Activated gamma-delta T cell treated with Interleukin-2 at 50 U/mL for 16 hours (primary cell): ENCODE measurements around the gene DOCK3.
"Not testable (repeated sequence)": the region's sequence is repeated elsewhere in the genome, so short reads cannot be mapped to it uniquely, and the experiment has no call there.

Source experiments
- DNase-seq: peaks from one replicate; pipeline ENCODE4 v3.0.0-alpha.2; 2020

Gene DOCK3

DNA sequence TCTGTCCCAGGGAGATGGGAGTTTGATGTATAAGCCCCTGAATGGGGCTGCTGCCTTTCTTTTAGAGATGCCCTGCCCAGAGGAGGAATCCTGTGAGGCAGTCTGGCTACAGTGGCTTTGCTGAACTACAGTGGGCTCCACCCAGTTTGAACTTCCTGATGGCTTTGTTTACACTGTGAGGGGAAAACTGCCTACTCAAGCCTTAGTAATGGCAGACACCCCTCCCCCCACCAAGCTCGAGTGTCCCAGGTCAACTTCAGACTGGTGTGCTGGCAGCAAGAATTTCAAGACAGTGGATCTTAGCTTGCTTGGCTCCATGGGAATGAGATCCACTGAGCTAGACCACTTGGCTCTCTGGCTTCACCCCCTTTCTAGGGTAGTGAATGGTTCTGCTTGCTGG lies 226.4 kb downstream of the DOCK3 start:
- not testable (repeated sequence) for DNase-seq

DNA sequence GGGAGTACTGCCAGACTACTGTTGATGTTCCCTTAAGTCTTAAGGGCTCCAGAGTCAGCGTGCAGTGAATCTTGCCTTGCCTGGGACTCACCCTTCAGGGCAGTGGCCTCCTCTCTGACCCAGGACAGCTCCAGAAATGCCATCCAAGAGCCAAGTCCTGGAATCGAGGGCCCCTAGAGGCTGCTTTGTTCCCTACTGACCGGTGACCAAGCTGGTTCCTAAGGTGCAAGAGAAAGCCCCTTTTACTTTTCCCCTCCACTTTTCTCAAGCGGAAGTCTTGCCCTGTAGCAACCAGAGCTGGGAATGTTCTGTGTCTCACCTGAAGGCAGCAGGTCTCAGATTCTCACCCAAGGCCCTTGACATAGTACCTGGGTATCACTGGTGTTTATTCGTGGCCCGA lies 238.0 kb downstream of the DOCK3 start:
- no peak for DNase-seq

DNA sequence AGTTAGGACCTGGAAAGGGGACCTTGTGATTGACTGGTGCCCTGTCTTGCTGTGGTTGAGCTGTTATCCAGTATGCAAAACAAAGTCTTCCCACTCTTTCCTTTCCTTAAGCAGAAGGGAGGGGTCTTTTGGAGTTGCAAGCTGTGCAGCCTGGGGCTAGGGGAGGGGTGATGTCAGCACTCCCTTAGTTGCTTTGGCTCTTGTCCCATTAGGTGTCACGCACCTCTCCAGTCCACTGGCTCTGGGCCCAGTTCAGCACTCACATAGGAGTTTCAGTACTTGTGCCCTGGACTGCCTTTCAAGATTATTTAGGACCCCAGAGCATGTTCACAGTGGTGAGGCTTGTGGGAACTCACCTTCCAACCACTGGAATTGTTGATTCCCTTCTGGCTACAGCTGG lies 238.5 kb downstream of the DOCK3 start:
- no peak for DNase-seq

DNA sequence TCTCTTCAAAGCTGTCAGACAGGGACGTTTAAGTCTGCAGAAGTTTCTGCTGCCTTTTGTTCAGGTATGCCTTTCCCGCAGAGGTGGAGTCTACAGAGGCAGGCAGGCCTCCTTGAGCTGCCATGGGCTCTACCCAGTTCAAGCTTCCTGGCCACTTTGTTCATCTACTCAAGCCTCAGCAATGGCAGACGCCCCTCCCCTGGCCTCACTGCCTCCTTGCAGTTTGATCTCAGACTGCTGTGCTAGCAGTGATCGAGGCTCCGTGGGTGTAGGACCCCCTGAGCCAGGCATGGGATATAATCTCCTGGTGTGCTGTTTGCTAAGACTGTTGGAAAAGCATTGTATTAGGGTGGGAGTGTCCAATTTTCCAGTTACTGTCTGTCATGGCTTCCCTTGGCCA lies 247.3 kb downstream of the DOCK3 start:
- not testable (repeated sequence) for DNase-seq

DNA sequence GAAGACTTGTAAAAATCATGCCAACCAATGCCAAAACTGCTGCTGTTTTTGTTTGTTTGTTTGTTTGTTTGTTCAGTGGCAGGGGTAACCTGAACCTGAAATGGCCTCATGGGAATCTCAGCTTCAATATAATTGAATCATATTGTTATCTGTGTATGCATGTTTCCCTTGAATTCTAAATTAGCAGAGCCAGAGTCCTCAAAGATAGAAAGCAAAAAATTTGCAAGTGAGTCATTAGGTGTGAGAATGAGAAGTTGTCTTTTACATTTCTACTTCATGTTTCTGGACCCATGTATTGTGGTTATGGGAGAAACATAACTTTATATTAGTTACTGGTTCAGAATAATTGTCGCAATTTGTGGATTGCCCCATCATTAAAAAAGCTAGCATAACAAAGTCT lies 249.2 kb downstream of the DOCK3 start:
- no peak for DNase-seq

DNA sequence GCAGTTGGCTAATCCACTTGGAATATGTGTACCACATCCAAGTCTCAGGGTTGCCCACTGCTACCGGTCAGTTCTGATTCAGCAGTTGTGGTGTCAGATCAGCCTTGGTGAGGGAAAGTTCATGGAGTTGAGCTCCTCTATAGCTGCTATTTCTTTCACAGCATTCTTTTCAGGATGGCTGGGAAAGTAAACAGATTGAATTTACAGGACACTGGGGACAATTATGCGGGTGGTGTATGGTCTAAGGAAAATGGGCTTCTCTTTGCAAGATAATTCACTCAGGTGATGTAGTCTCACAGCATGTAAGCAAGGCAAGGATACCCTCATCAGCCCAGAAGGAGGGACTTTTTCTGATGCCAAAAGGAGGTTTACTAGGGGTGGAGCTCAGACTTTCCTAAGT lies 249.9 kb downstream of the DOCK3 start:
- no peak for DNase-seq

DNA sequence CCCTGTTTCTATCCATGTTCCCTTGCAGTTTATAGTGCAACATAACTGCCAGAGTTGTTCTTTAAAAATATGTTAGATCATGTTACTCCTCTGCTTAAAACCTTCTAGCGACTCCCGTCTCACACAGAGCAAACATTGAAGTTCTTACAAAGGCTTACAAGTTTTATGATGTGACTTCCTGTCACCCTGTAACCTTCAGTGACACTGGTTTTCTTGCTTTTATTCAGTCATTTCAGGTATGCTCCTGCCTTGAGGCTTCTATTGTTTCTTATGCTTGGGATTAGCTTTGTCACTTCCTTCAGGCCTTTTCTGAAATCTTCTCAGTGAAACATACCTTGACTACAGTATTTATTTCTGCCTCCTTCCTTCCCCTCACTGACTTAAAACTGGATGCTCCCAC lies 252.1 kb downstream of the DOCK3 start:
- no peak for DNase-seq

DNA sequence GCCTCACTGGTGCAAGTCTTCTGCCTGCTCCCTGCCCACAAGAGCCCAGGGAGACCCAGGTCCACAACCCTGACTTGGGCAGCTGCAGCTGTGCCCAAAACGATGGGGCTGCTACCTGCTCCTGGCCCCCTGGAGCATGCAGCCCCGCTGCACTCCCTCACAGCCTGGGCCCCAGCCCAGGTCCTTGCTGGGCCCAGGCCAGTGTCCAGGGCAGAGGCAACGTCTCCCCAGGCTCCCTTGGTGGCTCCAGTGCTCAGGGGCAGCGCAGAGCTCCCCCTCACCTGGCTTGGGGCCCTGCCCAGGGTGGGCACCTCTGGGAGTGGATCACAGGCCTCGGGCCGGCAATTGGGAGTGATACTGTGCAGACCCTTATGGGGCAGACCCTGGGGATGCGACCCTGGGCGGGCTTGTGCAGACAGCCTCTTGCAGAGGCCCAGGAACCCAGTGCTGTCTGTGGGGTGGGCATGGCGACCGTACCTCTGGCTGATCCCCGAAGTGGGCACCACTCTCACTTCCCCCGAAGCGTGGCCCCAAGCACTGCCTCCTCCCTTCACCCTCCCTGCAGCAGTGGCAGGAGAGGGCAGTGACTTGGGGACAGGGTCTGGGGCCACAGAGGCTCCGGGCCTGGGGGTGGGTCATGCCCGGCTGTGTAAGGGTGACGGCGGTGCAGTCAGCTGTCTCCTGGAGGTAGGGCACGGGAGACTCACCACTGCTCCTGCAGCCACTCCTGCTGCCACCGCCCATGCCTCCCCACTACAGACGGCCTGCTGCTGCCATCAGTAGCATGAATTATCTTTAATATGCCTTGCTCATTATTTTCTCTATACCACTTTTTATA lies 255.9 kb downstream of the DOCK3 start:
- DNase-seq, result no peak

DNA sequence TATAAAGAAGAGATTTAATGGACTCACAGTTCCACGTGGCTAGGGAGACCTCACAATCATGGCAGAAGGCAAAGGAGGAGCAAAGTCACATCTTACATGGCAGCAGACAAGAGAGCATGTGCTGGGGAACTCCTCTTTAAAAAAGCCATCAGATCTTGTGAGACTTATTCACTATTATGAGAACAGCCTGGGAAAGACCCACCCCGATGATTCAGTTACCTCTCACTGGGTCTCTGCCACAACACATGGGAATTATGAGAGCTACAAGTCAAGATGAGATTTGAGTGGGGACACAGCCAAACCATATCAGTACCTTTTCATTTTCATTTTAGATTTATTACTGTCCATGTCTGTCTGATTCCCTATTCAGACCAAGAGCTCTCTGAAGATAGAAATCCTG lies 258.2 kb downstream of the DOCK3 start:
- not testable (repeated sequence) for DNase-seq

DNA sequence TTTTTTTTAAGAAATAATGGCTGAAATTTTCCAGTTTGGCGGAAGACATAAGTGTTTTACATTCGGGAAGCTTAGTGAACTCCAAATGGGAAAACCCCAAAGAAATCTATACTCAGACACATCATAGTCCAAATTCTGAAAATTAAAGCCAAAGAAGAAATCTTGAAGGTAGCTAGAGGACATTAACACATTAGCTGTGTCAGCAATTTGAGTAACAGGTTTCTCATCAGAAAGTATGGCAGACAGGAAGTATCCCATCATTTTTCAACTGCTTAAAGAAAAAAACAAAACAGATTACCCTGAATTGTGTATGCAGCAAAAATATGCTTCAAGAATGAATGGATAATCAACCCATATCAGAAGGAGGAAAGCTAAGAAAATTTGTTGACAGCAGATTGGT lies 261.7 kb downstream of the DOCK3 start:
- DNase-seq, result no peak

DNA sequence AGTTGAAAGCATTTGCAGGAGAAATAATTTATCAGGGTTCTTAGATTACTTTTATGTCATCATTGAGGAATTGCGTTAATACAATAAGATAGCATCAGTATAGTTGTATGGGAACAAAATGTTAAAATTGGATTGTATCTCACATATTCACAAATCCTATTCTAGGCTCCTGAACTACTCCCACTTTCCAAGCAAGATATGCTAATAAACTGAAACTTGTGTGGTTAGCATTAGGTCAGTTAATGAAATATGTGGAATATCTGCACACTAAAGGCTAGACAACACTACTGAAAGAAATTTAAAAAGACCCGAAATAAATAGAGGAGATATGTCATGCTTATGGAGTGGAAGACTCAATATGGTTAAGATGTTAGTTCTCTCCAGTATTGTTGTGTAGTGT lies 272.7 kb downstream of the DOCK3 start:
- no peak for DNase-seq

DNA sequence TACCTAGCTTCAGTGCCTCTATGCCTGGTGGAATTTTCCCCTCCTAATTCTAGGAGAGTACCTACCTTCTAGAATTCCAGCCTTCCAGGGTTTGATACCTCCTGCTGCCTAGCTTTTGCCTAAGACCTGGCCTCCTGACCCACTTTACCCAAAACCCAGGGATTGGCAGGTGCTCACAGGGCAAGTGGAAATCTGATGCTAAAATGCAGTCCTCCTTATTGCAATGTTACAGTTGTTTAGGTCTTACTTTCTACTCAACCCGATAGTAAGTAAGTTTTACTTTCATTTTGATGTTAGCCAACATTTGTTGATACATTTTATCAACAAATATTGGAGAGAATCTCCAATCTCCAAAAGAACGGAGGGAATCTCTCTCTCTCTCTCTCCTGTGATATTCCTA lies 275.9 kb downstream of the DOCK3 start:
- no peak for DNase-seq

DNA sequence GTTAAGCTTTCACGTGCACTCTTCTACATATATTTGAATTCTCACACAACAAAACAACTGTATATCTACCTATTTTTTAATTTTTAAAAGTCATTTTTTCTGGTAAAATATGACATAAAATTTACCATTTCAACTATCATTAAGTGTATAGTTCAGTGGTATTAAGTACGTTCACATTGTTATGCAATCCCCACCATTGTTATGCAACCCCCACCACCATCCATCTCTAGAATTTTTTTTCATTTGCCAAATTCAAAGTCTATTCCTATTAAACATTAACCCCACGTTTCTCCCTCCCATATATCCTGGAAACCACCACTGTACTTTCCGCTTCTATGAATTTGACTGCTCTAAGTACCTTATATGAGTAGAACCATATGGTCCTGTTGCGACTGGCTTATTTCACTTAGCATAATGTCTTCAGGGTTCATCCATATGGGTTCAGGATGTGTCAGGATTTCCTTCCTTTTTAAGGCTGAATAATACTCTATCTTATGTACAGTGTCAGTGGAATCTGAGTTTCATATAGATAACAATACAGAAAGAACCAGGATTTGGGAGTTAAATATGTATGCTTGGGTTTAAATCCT lies 279.2 kb downstream of the DOCK3 start:
- no peak for DNase-seq

DNA sequence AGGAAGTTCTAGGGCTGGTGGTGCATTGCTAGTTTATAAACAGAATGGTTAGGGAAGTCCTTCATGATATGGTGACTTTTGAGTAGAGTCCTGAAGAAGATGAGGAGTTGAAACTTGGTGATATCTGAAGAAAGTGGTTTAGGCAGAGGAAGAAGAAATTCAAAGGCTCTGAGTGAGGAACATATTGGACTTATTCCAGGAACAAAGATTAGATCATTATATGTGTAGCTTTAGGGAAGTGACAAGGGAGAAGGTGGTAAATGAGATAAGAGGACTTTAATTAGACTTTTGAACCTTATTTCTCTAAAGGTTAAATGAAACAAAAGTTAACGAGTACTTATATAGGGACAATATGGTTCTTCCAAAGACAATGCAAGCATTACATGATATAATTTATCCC lies 286.7 kb downstream of the DOCK3 start:
- no peak for DNase-seq

DNA sequence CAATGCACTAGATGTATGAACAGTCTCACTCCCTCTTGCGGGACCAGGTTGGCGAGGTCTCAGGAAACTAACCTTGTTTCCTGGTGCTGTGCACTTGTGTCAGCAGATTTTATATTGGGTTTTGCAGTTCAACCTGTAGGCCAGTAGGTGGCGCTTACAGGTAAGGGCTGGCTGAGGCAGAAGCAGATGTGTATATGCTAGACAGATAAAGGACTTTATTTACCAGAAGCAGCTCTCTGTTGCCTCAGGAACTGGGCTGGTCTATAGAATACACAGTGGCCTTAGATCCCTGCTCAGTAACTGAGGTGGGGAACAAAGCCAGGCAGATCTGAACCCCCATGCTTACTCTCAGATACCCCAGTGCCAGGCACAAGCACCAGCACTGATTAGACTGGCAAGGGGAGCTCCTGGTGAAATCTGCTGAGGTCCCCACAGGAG lies 296.8 kb downstream of the DOCK3 start:
- DNase-seq, result peak; percentile 58

DNA sequence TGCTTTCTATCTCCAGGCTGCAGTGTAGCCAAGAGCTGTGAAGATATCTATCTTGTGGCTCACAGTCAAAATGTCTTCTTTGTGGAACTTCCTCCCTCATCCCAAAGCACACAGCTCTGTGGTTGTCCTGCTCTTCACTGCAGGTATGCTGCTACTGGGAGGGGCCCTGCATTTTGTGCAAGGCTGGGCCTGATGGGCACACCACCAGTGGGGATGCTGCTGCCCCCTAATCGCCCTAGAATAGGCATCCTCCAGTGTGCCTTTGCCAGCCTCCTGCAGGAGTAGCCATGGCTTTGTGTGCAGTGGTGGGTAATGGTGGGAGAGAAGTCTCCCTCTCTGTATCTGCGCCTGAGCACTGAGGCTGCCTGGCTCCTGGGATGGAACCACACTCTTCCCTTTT lies 297.3 kb downstream of the DOCK3 start:
- no peak for DNase-seq

DNA sequence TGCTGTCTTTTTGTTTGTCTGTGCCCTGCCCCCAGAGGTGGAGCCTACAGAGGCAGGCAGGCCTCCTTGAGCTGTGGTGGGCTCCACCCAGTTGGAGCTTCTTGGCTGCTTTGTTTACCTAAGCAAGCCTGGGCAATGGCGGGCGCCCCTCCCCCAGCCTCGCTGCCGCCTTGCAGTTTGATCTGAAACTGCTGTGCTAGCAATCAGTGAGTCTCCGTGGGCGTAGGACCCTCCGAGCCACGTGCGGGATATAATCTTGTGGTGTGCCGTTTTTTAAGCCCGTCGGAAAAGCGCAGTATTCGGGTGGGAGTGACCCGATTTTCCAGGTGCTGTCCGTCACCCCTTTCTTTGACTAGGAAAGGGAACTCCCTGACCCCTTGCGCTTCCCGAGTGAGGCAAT lies 303.9 kb downstream of the DOCK3 start:
- DNase-seq, result not testable (repeated sequence)

DNA sequence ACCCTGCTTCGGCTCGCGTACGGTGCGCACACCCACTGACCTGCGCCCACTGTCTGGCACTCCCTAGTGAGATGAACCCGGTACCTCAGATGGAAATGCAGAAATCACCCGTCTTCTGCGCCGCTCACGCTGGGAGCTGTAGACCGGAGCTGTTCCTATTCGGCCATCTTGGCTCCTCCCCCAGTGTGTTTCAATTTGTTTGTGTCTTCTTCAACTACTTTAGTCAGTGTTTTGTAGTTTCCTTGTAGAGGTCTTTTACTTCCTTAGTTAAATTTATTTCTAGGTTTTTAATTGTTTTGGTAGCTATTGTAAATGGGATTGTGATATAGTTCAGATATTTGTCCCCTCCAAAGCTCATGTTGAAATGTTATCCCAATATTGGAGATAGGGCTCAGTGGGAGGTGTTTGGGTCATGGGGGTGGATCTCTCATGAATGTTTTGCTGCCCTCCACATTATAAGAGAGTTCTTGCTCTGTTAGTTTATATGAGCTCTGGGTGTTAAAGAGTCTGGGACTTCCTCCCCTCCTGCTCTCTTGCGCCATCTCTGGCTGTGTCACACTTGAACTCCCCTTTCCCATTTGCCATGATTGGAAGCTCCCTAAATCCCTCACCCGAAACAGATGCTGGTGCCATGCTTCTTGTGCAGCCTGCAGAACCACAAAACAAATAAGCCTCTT lies 304.4 kb downstream of the DOCK3 start:
- DNase-seq, result no peak

DNA sequence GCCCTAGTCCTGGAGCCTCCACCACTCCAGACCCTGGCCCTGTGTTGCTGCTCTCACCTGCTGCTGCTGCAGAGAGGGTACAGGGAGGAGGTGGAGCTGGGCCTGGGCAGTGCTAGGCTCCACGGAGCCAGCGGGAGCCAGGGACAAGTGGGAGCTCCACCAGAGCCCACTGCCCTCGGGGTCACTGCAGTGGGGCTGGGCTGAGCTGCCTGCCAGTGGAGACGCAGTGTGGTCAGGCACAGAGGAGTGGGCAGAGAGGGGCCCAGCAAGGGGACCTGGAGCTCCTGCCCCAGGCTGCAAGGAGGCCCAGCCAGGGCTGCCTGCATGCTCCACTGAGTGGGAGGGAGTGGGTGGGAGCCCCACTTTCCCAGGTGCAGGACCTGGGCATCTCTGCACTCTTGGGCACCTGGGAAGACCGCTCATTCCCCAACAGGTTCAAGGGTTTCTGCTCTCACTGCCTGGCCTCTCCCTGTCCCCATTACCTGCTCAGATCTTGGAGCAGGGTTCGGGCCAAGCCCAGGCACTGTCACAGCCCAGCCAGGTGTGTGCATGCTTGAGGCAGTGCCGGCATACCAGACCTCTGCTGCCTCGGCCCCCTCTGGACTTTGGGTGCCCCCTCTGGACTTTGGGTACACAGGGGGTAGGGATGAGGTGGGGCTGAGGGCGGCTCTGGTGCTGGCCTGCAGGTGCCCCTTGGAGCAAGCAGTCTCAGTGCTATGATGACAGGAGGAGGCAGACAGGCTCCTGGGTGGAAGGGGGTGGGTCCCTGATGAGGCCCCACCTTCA lies 308.0 kb downstream of the DOCK3 start:
- DNase-seq, result no peak

DNA sequence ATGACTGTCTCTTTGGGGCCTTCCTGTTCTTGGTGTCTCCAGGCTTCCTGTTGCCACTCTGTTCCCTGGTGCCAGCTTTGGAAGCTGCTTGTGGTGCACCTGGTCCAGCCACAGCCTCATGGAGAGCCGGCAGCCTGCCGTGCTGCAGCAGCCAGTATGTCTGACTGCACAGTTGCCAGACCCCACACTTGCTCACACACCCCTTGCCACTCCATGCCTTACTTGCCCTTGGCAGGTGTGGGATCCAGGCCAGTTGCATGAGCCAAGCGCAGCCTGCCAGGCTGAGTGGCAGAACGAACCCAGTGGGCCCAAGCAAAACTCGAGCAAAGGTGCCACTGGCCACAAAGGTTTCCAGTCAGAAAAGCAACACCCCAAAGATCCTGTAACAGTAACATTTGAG lies 309.2 kb downstream of the DOCK3 start:
- no peak for DNase-seq

DNA sequence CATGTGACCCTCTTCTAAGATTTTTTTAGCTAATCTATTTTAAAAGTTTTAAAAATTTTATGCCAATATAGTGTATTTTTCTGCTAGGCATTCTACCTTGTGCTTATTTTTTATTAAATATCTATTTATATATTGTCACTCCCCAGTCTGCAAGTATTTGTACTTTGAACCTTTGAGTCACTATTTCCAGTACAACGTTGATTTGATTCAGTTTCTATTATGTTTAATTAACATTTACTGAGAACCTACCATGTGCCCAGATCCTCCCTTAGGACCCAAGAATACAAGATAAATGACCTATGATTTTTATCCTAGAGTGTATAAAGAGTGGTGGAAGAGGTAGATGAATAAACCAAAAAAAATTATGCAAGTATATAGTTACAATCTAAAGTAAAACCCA lies 311.2 kb downstream of the DOCK3 start:
- no peak for DNase-seq

DNA sequence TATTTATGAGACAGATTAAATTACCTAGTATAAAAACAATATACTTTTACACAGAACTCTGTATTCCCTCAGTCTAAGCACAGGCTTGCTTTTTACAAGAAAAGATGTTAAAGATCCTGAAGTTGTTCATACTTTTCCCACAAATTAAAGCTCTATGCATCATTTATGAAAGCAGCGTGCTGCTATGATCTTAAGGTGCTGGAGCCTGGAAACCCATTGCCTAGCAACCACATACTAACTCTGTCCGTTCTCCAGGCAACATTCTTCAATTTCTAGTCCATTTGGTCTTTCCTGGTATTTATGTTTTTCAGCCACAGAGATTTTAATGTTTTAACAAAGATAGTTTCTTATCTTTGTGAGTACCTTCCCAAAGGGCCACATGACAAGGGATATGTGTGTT lies 312.0 kb downstream of the DOCK3 start:
- DNase-seq, result no peak

DNA sequence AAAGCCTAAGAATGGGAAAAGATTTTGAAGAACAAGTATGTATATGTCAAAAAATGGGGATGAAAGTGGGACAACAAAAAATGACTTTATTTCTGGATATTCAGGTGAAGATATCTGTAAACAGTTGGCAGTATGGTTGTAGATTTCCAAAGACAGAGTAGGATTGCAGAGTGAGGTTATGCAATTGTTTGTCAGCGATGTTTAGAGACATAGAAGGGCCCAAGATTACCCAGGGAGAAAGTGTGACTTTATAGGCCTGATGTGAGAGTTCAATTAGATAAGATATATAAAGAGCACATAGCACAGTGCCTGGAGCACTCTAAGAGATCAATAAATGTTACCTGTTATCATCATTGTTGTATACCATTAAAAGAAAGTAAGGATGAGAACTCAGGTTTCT lies 319.8 kb downstream of the DOCK3 start:
- DNase-seq, result no peak
